DMS114 treated with DMSO at 0.1 percent for 48 hours (cell line): ENCODE data around the gene COP1.
"Not testable (repeated sequence)": the region's sequence is repeated elsewhere in the genome, so short reads cannot be mapped to it uniquely, and the experiment has no call there.

Source experiments
- DNase-seq: peaks from one replicate; lab custom pipeline; 2025; ENCODE audit not compliant: unreplicated experiment; lab: John Stamatoyannopoulos, UW

Gene COP1

DNA sequence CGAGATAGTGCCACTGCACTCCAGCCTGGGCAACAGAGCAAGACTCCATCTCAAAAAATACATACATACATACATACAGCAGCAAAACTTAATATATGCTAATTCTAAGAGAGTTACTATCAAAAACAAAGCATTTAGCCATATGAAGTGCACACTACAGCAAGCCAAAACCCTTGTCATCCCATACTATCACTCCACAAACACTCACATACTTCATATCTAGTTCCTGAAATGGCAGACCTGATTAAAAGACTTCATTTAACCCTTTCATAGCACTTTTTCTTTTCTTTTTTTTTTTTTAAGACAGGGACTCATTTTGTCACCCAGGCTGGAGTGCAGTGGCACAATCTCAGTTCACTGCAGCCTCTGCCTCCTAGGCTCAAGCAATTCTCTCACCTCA is 65.6 kb downstream of the COP1 start:
- no peak for DNase-seq

DNA sequence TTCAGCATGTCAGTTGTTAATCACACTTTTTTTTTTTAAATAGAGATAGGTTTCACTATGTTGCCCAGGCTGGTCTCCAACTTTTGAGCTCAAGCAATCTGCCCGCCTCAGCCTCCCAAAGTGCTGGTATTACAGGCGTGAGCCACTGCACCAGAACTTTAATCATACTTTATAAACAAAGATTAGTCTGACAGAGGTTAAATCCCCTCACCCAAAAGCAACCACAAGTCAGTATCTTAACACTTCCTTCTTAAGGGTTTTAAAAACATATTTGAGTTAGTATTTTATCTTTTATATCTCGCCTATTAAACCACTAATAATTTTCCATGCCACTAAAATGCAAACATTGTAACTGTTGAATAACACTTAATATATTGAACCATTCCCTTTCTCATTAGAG is 70.2 kb downstream of the COP1 start:
- no peak for DNase-seq

DNA sequence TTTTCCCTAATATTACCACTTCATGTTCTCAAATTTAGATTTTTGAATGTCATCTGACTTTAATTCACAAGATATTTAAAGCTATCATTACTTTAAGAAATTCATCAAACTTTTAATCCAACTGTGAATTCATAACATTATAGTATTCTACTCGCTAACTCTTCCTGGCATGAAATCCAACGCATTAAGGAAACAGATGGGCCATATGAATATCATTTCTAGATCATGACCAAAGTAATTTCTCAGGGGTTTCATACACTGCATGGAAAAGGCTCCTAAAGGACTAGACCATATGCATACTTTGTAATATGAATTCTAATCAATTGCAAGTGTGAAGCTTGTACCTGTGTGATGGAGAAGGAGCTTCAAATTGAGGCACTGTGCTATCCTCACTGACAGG is 72.4 kb downstream of the COP1 start:
- no peak for DNase-seq

DNA sequence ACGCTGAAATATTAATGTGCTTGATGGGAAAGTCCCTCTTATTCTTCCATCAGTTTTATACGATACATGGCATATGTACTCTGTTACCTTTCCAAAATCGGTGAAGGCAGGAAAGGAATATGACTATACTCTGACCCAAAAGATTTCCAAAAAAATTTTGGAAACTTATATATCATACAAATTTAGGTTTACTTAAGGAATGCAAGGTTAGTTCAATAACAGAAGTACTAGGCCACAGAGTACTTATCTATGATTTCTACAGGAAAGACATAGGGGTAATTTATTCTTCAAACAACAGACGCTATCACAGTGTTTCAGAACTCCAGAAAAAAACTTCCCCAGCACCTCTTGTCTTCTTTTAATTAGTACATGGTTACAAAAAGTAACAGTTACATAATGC is 84.8 kb downstream of the COP1 start:
- DNase-seq = no peak

DNA sequence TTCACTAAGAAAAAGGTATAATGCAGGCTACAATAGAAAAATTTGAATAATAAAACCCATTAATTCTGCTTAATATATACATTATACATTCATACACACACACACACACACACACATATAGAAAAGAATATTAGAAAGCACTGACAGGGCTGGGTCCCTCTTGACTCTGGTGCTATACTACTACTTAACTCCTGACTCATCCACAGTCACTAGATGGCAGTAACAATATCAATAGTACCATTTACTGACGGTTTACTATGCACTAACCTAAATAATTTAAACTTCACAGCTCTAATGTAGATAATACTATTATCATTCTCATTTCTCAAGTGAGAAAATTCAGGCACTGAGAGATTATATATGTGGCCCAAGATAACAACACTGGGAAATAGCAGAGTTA is 87.5 kb downstream of the COP1 start:
- DNase-seq = peak; percentile 28

DNA sequence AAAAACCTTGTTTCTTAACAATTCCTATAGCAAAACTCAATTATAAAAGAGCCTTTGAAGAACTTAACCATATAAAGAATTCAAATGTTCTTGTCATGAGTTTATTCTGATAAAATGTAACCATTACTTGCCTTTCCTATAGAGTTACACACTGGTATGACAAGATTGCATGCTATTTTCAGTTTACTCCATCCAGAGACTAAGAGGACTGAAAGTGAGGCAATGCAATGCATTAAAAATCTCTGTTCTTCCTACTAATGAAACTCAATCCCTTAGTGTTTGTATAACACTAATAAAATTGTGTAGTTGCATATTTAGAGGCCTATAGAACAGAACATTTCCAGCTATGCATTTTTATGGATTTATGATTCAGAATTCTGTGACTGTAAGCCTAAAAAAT is 88.1 kb downstream of the COP1 start:
- DNase-seq = no peak

DNA sequence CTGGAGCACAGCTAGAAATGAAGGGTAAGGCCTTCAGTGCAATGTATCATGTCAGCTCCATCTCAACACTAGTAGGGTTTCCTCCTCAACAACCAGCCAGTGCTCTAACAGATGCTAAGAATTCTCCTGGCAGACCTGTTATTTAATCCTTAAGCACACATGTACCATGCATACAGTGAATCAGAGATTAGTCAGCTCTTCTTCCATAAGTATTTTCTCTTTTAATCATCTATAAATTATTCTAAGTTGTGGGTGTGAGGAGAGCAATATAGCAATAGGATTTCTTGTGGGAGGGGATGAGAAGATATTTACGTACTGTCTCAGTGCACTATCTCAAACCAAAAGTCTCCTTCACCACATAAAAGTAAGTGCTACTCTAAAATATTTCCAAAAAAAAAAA is 95.3 kb downstream of the COP1 start:
- DNase-seq = no peak

DNA sequence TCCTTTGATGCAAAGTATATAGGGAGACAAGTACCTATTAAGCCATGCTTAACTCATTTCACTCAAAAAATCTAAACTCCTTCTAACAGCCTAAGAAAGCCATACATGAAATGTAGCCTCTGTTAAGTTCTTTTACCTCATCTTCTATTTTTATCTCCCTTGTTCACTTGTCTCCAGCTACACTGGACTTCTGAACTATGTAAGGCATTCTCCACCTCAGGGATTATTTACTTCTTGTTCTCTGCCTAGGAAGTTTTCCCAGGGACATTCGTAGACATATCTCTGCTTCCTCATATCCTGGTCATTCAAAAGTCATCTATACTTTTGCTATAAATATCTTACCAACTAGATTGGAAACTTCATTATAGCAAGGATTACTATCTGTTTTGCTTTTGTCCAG is 96.9 kb downstream of the COP1 start:
- no peak for DNase-seq

DNA sequence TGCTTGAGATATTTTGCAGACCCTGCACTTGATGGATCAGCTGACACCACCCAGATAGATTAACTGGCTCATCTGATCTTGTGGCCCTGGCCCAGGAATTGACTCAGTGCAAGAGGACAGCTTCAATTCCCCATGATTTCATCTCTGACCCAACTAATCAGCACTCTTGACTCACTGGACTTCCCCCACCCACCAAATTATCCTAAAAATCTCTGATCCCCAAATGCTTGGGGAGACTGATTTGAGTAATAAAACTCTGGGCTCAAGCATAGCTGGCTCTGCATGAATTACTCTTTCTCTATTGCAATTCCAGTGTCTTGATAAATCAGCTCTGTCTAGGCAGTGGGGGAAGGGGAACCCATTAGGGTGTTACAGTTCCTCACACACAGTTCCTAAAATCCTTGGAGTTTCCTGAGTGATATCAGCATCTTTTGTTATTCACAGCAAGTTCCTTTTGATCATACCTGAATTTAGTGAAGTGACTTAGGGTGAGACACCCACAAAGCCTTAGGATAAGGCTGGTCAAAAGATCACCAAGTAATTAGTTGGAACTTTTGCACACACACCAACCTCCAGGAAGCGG is 104.2 kb downstream of the COP1 start:
- no peak for DNase-seq

DNA sequence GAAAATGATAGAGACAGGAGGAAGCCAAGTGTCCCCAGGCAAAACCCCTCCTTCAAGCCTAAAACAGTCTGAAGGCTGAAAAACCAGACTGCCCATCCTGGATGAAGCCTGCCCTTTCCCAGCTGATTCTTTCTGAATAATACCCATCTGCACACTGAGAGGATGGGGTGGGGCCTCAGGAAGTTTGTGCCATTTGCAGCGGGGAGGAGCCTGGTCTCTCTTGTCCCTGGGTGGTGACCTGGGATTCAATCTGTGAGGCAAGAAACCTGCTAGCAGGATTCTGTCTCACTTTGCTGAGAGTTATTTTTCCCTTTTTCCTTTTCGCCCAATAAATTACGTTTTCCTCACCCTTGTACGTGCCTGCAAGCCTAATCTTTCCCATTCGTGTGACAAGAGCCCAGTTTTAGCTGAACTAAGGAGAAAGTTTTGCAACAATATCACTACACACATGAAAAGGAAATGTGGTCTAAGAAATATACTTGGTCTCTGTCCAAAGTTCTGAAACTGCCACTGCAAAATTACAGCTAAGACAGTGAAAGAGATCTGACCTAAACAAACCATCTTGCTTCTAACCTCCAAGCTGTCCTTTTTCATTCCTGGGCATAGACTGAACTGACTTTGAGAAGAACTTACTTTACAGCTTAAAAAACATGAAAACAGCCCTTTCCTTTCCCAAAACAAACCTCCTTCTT is 105.0 kb downstream of the COP1 start:
- DNase-seq = no peak

DNA sequence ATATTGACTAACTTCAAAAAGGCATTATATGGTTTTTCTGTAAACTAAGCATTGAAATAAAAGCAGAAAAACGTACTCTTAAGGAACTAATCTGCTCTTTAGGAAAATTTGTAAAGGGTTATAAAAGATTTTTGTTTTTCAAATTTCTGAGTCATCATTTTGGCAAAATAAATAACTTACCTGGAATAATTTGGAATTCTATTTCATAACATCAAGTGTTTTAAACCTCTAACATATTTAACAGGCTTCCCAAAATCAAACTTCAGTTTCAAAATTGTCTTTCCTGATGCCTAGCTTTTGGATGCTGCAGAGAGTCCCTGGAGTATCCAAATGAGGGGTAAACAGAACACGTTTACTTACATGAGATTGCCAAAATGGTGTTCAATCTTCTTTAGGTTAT is 108.5 kb downstream of the COP1 start:
- DNase-seq = no peak

DNA sequence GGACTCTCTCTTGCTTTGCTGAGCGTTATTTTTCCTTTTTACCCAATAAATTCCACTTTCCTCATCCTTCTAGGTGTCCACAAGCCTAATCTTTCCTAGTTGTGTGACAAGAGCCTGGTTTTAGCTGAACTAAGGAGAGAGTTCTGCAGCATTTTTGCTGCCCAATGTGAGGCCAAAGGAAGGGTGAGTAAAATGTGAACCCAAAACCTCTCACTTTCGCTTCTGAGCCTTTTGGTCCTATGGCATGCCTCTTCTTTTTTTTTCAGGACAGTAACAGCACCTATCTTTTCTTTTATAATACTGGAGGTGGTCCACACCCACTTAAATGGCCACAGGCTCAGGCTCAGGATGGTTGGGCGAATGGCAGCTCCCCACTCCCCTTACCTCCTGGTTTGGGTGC is 111.1 kb downstream of the COP1 start:
- DNase-seq = no peak

DNA sequence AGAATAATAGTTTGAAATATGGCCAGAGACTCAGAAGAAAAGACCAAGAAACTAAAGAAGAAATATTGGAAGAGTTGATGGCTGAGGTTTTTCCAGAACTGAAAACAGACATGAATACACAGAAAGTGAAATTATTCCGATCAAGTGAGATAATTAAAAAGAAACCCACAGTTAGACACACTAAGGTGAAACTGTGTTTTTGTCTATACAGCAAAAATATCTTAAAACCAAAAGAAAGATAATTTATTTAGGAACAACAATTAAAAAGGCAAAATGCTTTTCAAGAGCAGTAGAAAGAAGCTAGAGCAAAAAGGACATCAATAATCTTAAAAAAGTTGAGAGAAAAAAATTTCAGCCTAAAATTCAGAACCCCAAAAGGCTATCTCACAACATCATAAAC is 116.3 kb downstream of the COP1 start:
- DNase-seq = no peak

DNA sequence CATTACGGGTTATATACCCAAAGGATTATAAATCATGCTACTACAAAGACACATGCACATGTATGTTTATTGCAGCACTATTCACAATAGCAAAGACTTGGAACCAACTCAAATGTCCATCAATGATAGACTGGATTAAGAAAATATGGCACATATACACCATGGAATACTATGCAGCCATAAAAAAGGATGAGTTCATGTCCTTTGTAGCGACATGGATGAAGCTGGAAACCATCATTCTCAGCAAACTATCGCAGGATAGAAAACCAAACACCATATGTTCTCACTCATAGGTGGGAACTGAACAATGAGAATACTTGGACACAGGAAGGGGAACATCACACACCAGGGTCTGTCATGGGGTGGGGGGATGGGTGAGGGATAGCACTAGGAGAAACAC is 119.3 kb downstream of the COP1 start:
- DNase-seq = not testable (repeated sequence)

DNA sequence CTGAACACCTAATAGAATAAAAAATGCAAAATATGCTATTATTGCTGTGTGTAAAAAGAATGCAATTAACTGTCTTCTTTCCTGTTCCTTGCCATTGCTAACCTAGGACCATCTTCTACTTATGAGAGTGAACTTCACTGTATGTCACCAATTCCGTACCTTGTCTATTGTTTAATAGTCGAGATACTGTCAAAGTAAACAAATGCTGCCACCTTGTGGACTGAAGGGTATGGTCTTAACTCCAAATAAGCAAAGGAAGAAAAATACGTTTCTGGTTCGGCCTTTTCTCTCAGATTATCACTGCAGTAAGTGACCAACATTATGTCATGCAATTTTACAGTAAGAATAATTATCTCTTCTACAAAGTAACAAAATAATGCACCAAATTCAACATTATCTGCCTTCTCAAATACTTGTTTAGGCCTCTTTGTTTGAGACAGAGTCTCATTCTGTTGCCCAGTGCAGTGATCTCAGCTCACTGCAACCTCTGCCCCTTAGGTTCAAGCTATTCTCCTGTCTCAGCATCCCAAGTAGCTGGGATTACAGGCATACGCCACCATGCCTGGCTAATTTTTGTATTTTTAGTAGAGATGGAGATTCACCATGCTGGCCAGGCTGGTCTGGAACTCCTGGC is 133.4 kb downstream of the COP1 start:
- DNase-seq = peak; percentile 59

DNA sequence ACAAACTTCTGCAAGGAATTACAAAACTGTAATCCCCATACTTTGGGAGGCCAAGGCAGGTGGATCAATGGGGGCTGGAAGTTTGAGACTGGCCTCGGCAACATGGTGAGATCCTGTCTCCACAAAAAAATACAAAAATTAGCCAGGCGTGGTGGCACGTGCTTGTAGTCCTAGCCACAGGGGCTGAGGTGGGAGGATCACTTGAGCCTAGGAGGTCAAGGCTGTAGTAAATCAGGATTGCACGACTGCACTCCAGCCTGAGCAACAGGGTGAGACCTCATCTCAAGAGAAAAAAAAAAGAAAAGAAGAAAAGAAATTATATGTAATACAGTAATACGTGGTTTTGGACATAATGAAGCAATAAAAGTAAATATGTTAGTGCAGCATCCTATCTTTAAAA is 138.2 kb downstream of the COP1 start:
- DNase-seq = no peak

DNA sequence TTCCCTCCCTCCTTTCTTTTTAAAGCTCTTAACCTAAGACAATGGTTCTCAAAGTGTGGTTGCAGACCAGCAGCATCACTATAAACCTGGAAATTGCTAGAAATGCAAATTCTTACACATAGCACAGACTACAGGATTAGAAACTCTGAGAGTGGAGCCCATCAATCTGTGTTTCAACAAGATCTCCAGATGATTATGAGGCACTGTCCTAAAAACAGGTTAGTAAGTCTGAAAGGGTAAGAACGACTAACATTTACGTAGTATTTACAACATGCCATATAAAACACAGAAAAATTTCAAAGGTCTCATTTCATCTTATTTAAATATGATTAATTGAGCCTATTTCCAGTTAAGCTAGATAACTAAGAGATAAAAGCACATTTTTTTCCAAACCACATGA is 138.8 kb downstream of the COP1 start:
- DNase-seq = no peak

DNA sequence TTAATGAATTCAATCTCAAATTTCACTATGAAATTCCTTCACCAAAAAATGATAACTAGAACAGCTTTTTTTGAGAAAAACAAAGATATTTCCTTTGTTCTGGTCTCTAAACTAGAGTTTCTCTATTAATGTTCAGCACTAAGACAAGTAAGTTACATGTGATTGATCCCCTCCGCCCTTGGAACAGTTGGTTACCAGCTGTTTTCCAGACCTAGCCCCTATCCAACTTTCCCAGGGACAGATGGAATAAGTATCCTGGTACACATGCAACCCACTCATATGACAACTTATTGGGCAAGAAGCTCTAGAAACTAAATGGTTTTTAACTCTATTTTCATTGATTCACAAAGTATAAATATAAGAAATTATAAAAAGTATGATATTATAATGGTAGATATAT is 140.4 kb downstream of the COP1 start:
- no peak for DNase-seq

DNA sequence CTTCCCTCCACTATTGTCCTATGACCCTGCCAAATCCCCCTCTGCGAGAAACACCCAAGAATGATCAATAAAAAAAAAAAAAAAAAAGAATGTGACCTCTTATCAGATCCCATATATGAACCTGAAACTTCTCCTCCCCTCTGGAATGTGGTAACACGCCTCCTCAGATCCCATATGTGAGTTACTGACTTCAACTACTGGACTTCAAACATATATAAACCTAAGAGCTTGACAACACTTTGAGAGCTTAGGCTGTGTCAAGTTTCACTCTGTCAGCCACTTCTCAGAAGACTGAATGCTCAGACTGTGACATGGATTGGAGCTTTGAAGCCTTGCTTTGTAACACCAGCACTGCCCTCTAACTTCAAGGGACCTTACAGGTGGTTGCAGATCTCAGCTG is 148.4 kb downstream of the COP1 start:
- no peak for DNase-seq

DNA sequence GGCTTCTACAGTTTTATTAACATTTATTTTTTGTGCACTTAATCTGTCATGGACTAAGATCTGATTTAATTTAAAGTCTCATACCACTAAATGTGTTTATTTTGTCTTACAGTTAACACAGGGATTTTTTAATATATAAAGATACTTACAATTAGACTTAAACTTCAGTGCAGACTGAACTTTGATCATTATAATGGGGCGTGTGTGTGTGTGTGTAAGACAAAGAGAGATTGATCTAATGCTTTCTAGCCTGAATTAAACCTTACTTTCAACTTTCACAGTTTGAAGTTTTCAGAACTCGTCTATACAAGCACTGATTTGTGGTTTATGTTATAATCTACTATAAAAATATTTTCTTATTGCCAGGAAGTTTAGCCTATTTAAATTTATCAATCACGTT is 150.8 kb downstream of the COP1 start:
- DNase-seq = no peak

DNA sequence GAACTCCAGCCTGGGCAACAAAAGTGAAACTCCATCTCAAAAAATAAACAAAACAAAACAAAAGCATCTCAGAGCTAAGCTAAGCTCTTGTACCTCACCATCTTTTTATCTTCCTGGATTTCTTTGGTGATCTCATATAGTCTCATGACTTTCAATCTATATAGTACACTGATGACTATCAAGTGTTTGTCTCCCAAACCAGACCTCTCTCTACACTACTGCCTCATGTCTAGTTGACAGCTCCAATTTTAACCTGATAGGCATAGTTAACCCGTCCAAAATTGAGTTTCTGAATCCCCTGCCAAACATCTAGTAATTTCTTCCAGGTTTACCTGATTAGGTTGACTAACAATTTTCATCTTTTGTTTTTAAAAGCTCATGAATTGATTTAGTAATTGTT is 151.7 kb downstream of the COP1 start:
- no peak for DNase-seq

DNA sequence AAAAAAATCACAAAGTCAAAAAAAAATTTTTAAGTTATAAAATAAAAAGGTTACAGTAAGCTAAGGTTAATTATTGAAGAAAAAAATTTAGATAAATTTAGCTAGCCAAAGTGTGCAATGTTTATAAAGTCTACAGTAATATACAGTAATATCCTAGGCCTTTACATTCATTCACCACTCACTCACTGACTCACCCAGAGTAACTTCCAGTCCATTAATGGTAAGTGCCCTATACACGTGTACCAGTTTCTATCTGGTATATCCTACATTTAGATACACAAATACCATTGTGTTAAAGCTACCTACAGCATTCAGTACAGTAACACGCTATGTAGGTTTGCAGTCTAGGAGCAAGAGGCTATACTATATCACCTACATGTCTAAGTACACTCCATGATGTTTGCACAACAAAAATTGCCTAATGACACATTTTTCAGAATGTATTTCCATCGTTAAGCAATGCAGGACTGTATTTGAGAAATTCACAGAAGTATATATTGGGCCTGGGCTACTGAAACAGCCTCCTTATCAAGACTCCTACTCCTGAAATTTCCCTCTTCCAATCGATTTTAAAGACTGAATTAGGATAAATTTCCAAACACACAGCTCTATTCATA is 155.1 kb downstream of the COP1 start:
- DNase-seq = no peak
